DOHH2 (cell line): Measurements from ENCODE around the gene SLC4A1.

Source experiments
- H3F3A ChIP-seq: fragments of 200-600 bp; sonication (generic), shearing (Covaris generic); 2 replicates; pipeline ENCODE4 v1.6.0; 2016; ENCODE audit warnings: antibody characterized with exemption, mild to moderate bottlenecking; ENCODE audit not compliant: control insufficient read depth, insufficient read depth
- H3K27ac ChIP-seq: fragments of 200-600 bp; sonication (generic); 2 replicates; pipeline ENCODE4 v1.5.1; 2014; ENCODE audit warnings: low read depth, mild to moderate bottlenecking, low read length, moderate library complexity
- H3K27me3 ChIP-seq: fragments of 200-600 bp; sonication (generic); 2 replicates; pipeline ENCODE4 v1.6.1; 2014; ENCODE audit warnings: mild to moderate bottlenecking, low read length, mixed read lengths; ENCODE audit not compliant: control insufficient read depth
- H3K36me3 ChIP-seq: fragments of 200-600 bp; sonication (generic); 2 replicates; pipeline ENCODE4 v1.6.1; 2014; ENCODE audit warnings: mild to moderate bottlenecking, low read length, moderate library complexity, mixed read lengths; ENCODE audit not compliant: control insufficient read depth
- H3K4me1 ChIP-seq: fragments of 200-600 bp; sonication (generic); 2 replicates; pipeline ENCODE4 v1.6.1; 2014; ENCODE audit warnings: mild to moderate bottlenecking, low read length, mixed read lengths; ENCODE audit not compliant: control insufficient read depth
- H3K4me2 ChIP-seq: fragments of 200-600 bp; sonication (generic); 2 replicates; pipeline ENCODE4 v1.6.0; 2014; ENCODE audit warnings: mild to moderate bottlenecking, low read length, moderate library complexity
- H3K4me3 ChIP-seq: fragments of 200-600 bp; sonication (generic); 2 replicates; pipeline ENCODE4 v1.5.1; 2014; ENCODE audit warnings: mild to moderate bottlenecking, low read length, mixed read lengths
- H3K79me2 ChIP-seq: fragments of 200-600 bp; sonication (generic); 2 replicates; pipeline ENCODE4 v1.6.1; 2014; ENCODE audit warnings: mild to moderate bottlenecking, low read length, mixed read lengths; ENCODE audit not compliant: control insufficient read depth
- H3K9me2 ChIP-seq: fragments of 200-600 bp; sonication (generic); replicated peaks from 2 replicates; pipeline ENCODE4 v1.6.1; 2014; ENCODE audit warnings: mild to moderate bottlenecking, low read length, mixed read lengths; ENCODE audit not compliant: control insufficient read depth
- H3K9me3 ChIP-seq: fragments of 200-600 bp; sonication (generic); 2 replicates; pipeline ENCODE4 v1.6.1; 2014; ENCODE audit warnings: antibody characterized with exemption, low read length, mixed read lengths; ENCODE audit not compliant: control insufficient read depth, insufficient read depth
- H4K20me1 ChIP-seq: fragments of 200-600 bp; sonication (generic); 2 replicates; pipeline ENCODE4 v1.6.0; 2014; ENCODE audit warnings: low read depth, mild to moderate bottlenecking, antibody characterized with exemption, low read length, moderate library complexity; ENCODE audit not compliant: control insufficient read depth, insufficient read depth
- CTCF ChIP-seq: fragments of 200-600 bp; sonication (generic); IDR thresholded peaks from one replicate; pipeline ENCODE4 v1.5.1; 2014; ENCODE audit warnings: antibody characterized with exemption, mild to moderate bottlenecking, low read depth, low read length; ENCODE audit not compliant: poor library complexity, severe bottlenecking
- EZH2phosphoT487 ChIP-seq: fragments of 200-600 bp; sonication (generic); IDR thresholded peaks from 2 replicates; pipeline ENCODE4 v1.6.1; 2017; ENCODE audit warnings: borderline replicate concordance, mild to moderate bottlenecking, antibody characterized with exemption, low read length, moderate library complexity, mixed read lengths

SLC4A1 gene

GRCh38 chr17:44251062-44251461 is 16.9 kb downstream of the SLC4A1 start:
- Histone ChIP-seq H3K4me3 (no peak overlapping the region), H4K20me1 (no peaks in the 10 kb centered on the region), H3K4me1 (peaks cover 36% of the 10 kb centered on the region), H3F3A (peaks cover 3% of the 10 kb centered on the region), H3K9me3 (no peaks in the 10 kb centered on the region), H3K9me2 (no peaks in the 10 kb centered on the region), H3K79me2 (no peaks in the 10 kb centered on the region), H3K36me3 (peaks cover 1% of the 10 kb centered on the region; the same call in 1 of the 2 replicates), H3K4me2 (no peak overlapping the region), H3K27ac (no peak overlapping the region), H3K27me3 (peaks cover 8% of the 10 kb centered on the region; the same call in 1 of the 2 replicates)
- TF ChIP-seq CTCF (no peak), EZH2phosphoT487 (no peak)

GRCh38 chr17:44249501-44250246 is 18.3 kb downstream of the SLC4A1 start:
- no peak overlapping the region for H3K4me3 ChIP-seq
- peaks cover 8% of the 10 kb centered on the region for H3K36me3 ChIP-seq
- no peaks in the 10 kb centered on the region for H4K20me1 ChIP-seq
- peaks cover 5% of the 10 kb centered on the region; the same call in 1 of the 2 replicates for H3K27me3 ChIP-seq
- TF ChIP-seq CTCF (no peak), EZH2phosphoT487 (no peak)
- H3K79me2 ChIP-seq: no peaks in the 10 kb centered on the region
- no peak overlapping the region for H3K27ac ChIP-seq
- H3K4me1 ChIP-seq: peaks cover 50% of the 10 kb centered on the region
- peaks cover 4% of the 10 kb centered on the region; the same call in 1 of the 2 replicates for H3K9me3 ChIP-seq
- H3K4me2 ChIP-seq: no peak overlapping the region
- peaks cover 9% of the 10 kb centered on the region for H3F3A ChIP-seq
- H3K9me2 ChIP-seq: no peaks in the 10 kb centered on the region

GRCh38 chr17:44247876-44248736 is 19.8 kb downstream of the SLC4A1 start:
- Histone ChIP-seq H3K27ac (peak overlapping the region; percentile 30), H3K36me3 (peaks cover 8% of the 10 kb centered on the region), H3K4me2 (peak overlapping the region; percentile 61), H3K9me2 (no peaks in the 10 kb centered on the region), H3K4me1 (peaks cover 60% of the 10 kb centered on the region), H3K4me3 (peak overlapping the region; percentile 38), H3K79me2 (no peaks in the 10 kb centered on the region), H3K27me3 (no peaks in the 10 kb centered on the region; the same call in 1 of the 2 replicates), H4K20me1 (no peaks in the 10 kb centered on the region), H3F3A (peaks cover 9% of the 10 kb centered on the region), H3K9me3 (peaks cover 4% of the 10 kb centered on the region; the same call in 1 of the 2 replicates)
- TF ChIP-seq CTCF: no peak
- no peak for TF ChIP-seq EZH2phosphoT487
